ENCODE results near the gene ADAMTS17.

GRCh38 chr15:100121285-100121684 lies 220.5 kb downstream of the ADAMTS17 start:
- TF ChIP-seq PCBP2 (IDR thresholded peaks at IDR 0.05; ENCODE audit: low read depth, low read length, poor library complexity, severe bottlenecking): no peak
- no peak for TF ChIP-seq CTCF (IDR thresholded peaks at IDR 0.05 in 2 of 3, conservative IDR thresholded peaks at IDR 0.05 in 1 of 3; ENCODE audit: insufficient read depth in 2 of 3, low read depth in 1 of 3, low read length in 3 of 3)
- TF ChIP-seq MEIS2 (IDR thresholded peaks at IDR 0.05; ENCODE audit: partially characterized antibody): no peak
- no peak for TF ChIP-seq POLR2A (conservative IDR thresholded peaks at IDR 0.05)
- no peak for TF ChIP-seq MYNN (IDR thresholded peaks at IDR 0.05)
- no peak for TF ChIP-seq MYNN (CRISPR knock-in tag; IDR thresholded peaks at IDR 0.05)
- no peak for TF ChIP-seq ARID4B (CRISPR knock-in tag; IDR thresholded peaks at IDR 0.05)
- TF ChIP-seq SREBF2 (CRISPR knock-in tag; IDR thresholded peaks at IDR 0.05): no peak
- TF ChIP-seq ZFPM2 (CRISPR knock-in tag; IDR thresholded peaks at IDR 0.05): no peak
- TF ChIP-seq JUN (IDR thresholded peaks at IDR 0.05; ENCODE audit: borderline replicate concordance, low read depth, low read length): no peak
- no peak for TF ChIP-seq JUN (CRISPR knock-in tag; IDR thresholded peaks at IDR 0.05; ENCODE audit: borderline replicate concordance)
- TF ChIP-seq TCF7L2 (IDR thresholded peaks at IDR 0.05; ENCODE audit: low read depth, low read length): no peak
- TF ChIP-seq ZBTB5 (IDR thresholded peaks at IDR 0.05): no peak
- TF ChIP-seq ERF (CRISPR knock-in tag; IDR thresholded peaks at IDR 0.05): no peak
- no peak for TF ChIP-seq SFPQ (IDR thresholded peaks at IDR 0.05; ENCODE audit: low read depth, low read length)
- TF ChIP-seq NCOA4 (IDR thresholded peaks at IDR 0.05; ENCODE audit: partially characterized antibody): no peak
